Measurements from ENCODE around the gene EMX1. TPM values are rescaled to one million over a fixed set of nuclear protein-coding genes. Genes with fewer than 3 reads are reported as not detected.

The EMX1 gene
- total RNA-seq, 2 experiments from 2014 or later, result not detected

DNA sequence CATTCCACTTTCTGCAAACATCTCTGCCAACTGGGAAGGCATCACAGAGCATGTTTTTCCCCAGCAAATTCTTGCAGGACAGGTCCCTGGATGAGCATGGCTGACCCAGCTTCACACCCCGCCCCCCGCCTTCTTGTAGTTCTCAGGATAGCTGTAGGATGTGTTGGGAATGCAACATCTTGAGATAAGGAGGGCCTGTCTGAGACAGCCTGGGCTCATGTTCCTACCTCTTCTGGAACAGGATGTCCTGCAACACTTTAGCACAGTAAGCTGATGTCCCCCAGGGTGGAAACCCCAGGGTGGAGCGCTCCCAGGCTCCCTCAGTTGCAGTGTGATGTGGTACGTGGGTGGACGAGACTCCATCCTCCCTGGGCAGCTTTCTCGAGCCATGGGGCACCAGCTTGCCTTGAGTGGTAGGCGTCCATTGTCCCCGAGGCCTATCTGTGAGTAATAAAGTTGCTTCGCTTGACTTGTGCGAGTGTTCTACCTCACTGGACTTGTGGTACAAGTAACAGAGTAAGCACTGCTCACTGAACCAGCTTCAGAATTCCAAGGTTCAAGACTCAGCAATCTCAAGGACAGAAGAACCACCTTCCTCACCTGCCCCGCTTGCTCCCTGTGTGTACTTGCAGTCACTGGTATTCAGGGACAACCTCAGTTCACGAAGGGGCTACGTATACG is 48.6 kb downstream of the EMX1 start:
- H3K36me3 Mint-ChIP-seq (ENCODE audit: low read depth), result no peaks in the 10 kb centered on the region
- H3K9me3 Mint-ChIP-seq (ENCODE audit: insufficient read depth), result no peaks in the 10 kb centered on the region
- H3K27me3 Mint-ChIP-seq (ENCODE audit: low read depth), result no peaks in the 10 kb centered on the region
- ATAC-seq (no peak), DNase-seq (no peak)
- H3K4me3 Mint-ChIP-seq, result no peak overlapping the region
- H3K4me1 Mint-ChIP-seq (ENCODE audit: low read depth), result no peaks in the 10 kb centered on the region
- ChIA-PET CTCF (interaction anchor here (3.6 kb wide), 1 partner anchor 8 kb away, joined by 15 read pairs; no protein-coding TSS in a partner anchor), POLR2A (interaction anchor here (0.6 kb wide), 1 partner anchor 12 kb away, joined by 3 read pairs; no protein-coding TSS in a partner anchor)
- H3K27ac Mint-ChIP-seq, result no peak overlapping the region

DNA sequence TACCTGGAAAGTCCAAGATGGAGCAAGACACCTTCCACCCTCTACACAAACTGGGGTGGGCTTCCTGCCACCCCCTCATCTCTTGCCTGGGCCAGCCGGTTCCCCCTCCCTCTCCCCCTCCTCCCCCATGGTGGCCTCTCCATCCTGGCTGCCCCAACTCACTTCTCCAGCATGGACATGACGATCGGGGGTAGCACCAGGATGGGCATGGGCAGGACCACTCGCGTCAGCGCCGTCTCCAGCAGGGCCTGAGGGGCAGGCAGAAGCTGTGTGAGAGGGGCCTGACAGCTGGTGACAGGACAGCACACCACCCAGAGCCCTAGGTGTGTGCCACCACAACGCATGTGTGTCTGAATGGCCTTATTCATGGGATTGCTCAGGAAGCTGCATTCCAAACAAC is 51.0 kb downstream of the EMX1 start:
- no peaks in the 10 kb centered on the region for H3K27me3 Mint-ChIP-seq (ENCODE audit: low read depth)
- CTCF ChIA-PET, result interaction anchor here (11.1 kb wide), 1 partner anchor 74 kb away, joined by 251 read pairs; no protein-coding TSS in a partner anchor
- H3K4me3 Mint-ChIP-seq, result no peak overlapping the region
- POLR2A ChIA-PET, result no interaction called here
- no peak overlapping the region for H3K27ac Mint-ChIP-seq
- ATAC-seq (no peak), DNase-seq (no peak)
- no peaks in the 10 kb centered on the region for H3K36me3 Mint-ChIP-seq (ENCODE audit: low read depth)
- H3K4me1 Mint-ChIP-seq (ENCODE audit: low read depth), result no peaks in the 10 kb centered on the region
- no peaks in the 10 kb centered on the region for H3K9me3 Mint-ChIP-seq (ENCODE audit: insufficient read depth)

DNA sequence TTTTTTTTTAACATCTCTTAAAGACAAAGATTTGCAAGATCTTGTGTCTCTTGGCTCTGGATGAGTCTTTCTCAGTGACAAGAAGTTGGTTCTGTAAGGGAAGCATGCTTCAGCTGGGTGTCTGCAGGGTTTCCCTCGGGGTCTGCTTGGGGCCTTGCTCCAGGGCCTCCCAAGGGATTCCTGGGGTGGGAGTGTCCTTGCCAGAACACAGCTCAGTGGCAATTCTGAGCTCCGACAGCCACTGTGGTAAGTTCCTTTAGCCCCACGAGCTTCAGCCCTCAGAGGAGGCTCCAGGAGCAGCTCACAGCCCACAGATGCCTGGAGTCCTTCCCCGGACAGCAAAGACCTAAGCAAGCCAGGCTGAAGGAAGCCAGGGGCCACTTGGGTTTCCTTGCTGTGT is 52.4 kb downstream of the EMX1 start:
- ATAC-seq (no peak), DNase-seq (no peak)
- H3K27me3 Mint-ChIP-seq (ENCODE audit: low read depth), result peaks cover 2% of the 10 kb centered on the region
- H3K4me1 Mint-ChIP-seq (ENCODE audit: low read depth), result peaks cover 6% of the 10 kb centered on the region
- no peak overlapping the region for H3K27ac Mint-ChIP-seq
- H3K4me3 Mint-ChIP-seq, result no peak overlapping the region
- no peaks in the 10 kb centered on the region for H3K9me3 Mint-ChIP-seq (ENCODE audit: insufficient read depth)
- no peaks in the 10 kb centered on the region for H3K36me3 Mint-ChIP-seq (ENCODE audit: low read depth)
- ChIA-PET POLR2A (no interaction called here), CTCF (interaction anchor here (11.1 kb wide), 1 partner anchor 76 kb away, joined by 251 read pairs; no protein-coding TSS in a partner anchor)

DNA sequence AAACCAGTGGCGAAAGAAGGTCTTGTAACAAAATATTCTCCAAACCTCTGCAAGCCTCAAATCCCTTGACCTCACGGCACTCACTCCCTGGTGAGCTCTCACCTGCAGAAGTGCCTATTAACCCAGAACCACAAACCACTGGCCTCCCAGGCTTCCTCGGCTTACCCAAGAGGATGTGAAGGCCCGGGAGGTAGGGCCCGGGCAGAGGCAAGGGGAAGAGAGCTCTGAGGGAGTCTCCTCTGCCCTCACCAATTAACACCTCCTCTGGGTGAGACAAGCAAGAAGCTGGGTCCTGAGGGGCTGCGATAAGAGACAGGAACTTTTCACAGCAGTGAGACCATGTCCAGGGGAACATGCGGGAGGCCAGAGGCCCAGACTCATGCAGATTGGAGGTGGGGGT is 53.7 kb downstream of the EMX1 start:
- Mint-ChIP-seq H3K36me3 (ENCODE audit: low read depth) (no peaks in the 10 kb centered on the region), H3K4me3 (no peak overlapping the region), H3K27me3 (ENCODE audit: low read depth) (peaks cover 2% of the 10 kb centered on the region), H3K27ac (no peak overlapping the region), H3K4me1 (ENCODE audit: low read depth) (peaks cover 6% of the 10 kb centered on the region), H3K9me3 (ENCODE audit: insufficient read depth) (no peaks in the 10 kb centered on the region)
- ChIA-PET POLR2A (no interaction called here), CTCF (interaction anchor here (11.1 kb wide), 1 partner anchor 77 kb away, joined by 251 read pairs; no protein-coding TSS in a partner anchor)
- no peak for ATAC-seq
- DNase-seq, result no peak

DNA sequence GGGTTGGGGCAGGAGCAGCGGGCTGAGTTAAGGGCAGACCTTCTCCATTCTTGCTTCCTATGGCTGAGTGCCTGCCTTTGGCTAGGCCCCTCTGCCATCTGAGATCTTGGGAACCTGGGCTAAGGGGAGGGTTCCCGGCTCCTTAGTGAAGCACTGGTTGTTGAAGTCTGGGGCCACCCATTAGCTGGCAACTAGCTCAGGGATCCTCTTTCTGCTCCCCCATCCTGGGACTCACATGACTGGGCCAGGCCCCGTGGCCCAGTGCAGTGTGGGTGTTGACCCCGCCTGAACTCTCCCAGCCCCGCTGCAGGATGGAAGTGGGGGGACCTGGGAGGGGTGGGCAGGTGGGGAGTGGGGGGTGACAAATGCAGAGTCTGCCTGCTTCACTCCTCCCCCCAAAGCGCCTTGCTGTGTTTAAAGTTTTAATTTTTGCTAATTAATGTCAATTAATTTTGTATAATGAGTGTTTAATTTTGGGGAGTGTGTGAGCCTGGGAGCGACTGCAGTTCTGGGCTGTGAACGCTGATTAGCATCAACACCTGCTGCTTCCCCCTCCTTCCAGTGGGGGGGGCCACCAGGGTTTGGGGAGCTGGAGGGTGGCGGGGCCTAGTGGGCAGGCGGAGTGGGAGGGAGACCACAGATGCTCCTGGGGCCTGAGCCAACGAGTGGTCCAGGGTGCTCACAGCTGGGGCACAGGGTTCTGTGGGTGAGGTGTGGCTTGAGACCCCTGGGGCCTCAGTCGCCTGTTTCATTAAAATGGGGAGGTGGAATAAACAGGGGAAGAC is 55.2 kb downstream of the EMX1 start:
- Mint-ChIP-seq H3K4me3 (no peak overlapping the region), H3K9me3 (ENCODE audit: insufficient read depth) (no peaks in the 10 kb centered on the region), H3K36me3 (ENCODE audit: low read depth) (no peaks in the 10 kb centered on the region), H3K27ac (no peak overlapping the region), H3K4me1 (ENCODE audit: low read depth) (peaks cover 6% of the 10 kb centered on the region), H3K27me3 (ENCODE audit: low read depth) (peaks cover 2% of the 10 kb centered on the region)
- CTCF ChIA-PET, result interaction anchor here (1.1 to 11.1 kb wide), 11 partner anchors 9 to 189 kb away, joined by 3 to 251 read pairs (median 6); partner anchors contain the start of genes EMX1 and SFXN5
- ATAC-seq, result no peak
- POLR2A ChIA-PET, result no interaction called here
- DNase-seq, result no peak

DNA sequence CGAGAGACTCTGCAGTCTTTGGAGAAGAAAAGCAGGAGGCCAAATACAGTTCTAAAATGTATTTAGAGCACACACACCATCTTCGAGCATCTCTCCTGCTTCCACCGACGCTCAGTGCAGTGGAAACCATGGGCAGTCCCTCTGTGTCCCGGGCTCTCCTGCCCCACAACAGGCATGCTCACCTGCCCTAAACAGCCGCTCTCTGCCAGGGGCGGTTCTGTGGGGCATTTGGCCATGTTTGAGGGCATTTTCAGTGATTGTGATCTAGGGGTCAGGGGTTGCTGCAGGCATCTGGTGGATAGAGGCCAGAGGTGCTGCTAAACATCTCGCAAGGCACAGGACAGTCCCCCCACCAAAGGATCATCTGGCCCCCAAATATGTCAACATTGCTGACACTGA is 55.8 kb downstream of the EMX1 start:
- H3K27ac Mint-ChIP-seq, result no peak overlapping the region
- CTCF ChIA-PET, result interaction anchor here (0.8 to 11.1 kb wide), 21 partner anchors 9 to 1659 kb away, joined by 3 to 251 read pairs (median 5); partner anchors contain the start of genes EMX1, SFXN5 and SPR
- no peak overlapping the region for H3K4me3 Mint-ChIP-seq
- ATAC-seq (no peak), DNase-seq (no peak)
- no peaks in the 10 kb centered on the region for H3K9me3 Mint-ChIP-seq (ENCODE audit: insufficient read depth)
- peaks cover 6% of the 10 kb centered on the region for H3K4me1 Mint-ChIP-seq (ENCODE audit: low read depth)
- H3K27me3 Mint-ChIP-seq (ENCODE audit: low read depth), result peaks cover 2% of the 10 kb centered on the region
- H3K36me3 Mint-ChIP-seq (ENCODE audit: low read depth), result no peaks in the 10 kb centered on the region
- POLR2A ChIA-PET, result interaction anchor here (1.2 kb wide), 1 partner anchor 81 kb away, joined by 4 read pairs; no protein-coding TSS in a partner anchor

DNA sequence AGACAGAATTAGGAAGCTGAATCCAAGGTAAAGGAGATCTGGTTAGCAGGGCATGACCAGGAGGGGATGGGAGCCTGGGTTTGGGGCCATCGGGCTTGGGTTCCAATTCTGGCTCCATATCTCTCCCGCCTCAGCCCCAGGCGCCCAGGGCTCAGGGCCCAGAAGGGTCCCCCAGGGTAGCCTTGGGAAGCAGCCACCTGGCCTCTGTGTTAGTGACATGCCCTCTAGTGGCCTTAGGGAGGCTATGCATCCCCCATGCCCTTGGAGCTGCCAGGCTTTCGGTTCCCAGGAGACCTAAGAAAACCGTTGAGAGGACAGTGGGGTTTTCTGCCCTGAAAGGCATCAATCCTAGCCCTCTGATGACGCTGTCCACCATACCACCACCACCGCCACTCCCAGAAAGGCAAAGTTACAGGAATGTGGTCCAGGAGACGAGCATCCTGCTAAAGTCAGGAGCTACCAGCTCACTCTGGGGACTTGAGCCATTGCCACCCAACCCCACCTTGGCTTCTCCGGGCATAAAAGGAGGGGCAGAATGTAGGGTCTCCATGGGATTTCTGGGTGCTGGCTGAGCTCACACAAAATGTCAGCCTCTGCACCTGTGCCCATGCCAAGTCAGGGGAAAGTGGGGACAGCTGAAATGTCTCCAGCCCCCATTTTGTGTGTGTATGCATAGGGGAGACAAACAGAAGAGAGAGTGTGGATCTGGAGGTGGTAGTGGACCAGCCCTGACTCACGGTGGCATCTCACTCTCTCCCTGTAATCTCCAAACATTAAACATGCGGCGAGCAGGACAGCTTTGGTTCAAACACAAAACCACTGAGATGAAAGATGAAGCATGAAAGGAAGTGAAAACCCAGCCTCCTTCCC is 56.5 kb downstream of the EMX1 start:
- POLR2A ChIA-PET, result interaction anchor here (1.2 kb wide), 1 partner anchor 81 kb away, joined by 4 read pairs; no protein-coding TSS in a partner anchor
- no peaks in the 10 kb centered on the region for H3K9me3 Mint-ChIP-seq (ENCODE audit: insufficient read depth)
- DNase-seq (peak; percentile 62), ATAC-seq (peak; percentile 89)
- no peaks in the 10 kb centered on the region for H3K36me3 Mint-ChIP-seq (ENCODE audit: low read depth)
- H3K27me3 Mint-ChIP-seq (ENCODE audit: low read depth), result peaks cover 2% of the 10 kb centered on the region
- CTCF ChIA-PET, result interaction anchor here (0.5 to 11.1 kb wide), 36 partner anchors 10 to 1658 kb away, joined by 3 to 251 read pairs (median 4); partner anchors contain the start of genes EMX1, SFXN5 and SPR
- no peak overlapping the region for H3K27ac Mint-ChIP-seq
- H3K4me3 Mint-ChIP-seq, result no peak overlapping the region
- H3K4me1 Mint-ChIP-seq (ENCODE audit: low read depth), result peaks cover 6% of the 10 kb centered on the region

DNA sequence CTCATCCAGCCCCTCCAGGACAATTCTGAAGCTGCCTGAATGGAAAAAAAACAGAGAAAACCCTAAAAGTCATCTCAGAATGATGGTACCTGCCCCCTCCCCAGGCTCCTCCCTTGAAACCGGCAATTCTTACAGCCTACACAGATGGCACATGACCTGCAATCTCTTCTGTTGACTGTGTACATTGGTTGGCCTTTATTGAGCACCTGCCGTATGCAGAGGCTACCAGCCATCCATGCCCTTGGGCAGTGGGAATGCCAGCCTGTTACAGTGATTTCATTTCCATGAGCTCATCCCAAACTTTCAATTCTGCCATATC is 57.1 kb downstream of the EMX1 start:
- Mint-ChIP-seq H3K9me3 (ENCODE audit: insufficient read depth) (no peaks in the 10 kb centered on the region), H3K4me3 (no peak overlapping the region), H3K27ac (no peak overlapping the region), H3K36me3 (ENCODE audit: low read depth) (no peaks in the 10 kb centered on the region), H3K27me3 (ENCODE audit: low read depth) (peaks cover 2% of the 10 kb centered on the region), H3K4me1 (ENCODE audit: low read depth) (peaks cover 6% of the 10 kb centered on the region)
- POLR2A ChIA-PET, result interaction anchor here (1.2 kb wide), 1 partner anchor 82 kb away, joined by 4 read pairs; no protein-coding TSS in a partner anchor
- ATAC-seq (no peak), DNase-seq (no peak)
- CTCF ChIA-PET, result interaction anchor here (0.7 to 11.1 kb wide), 26 partner anchors 9 to 283 kb away, joined by 3 to 251 read pairs (median 5); partner anchors contain the start of genes EMX1 and SPR

DNA sequence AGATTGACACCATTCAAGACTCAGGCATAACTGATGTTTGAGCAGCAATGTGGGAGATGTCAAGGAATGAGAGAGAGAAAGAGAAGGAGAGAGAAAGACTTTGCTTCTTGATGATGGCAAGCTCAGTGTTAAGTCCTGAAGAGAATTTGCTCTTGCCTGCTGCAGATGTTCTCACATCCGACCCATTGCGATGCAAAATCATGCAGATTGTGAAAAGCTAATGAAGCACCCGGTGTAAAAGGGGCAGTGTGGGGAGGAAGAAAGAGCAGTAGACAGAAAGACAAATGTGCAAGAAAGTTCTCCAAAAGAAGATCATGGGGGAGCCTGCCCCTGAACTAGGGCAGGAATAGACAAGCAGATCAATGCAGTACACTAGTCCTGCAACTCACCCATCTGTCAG is 57.7 kb downstream of the EMX1 start:
- Mint-ChIP-seq H3K27me3 (ENCODE audit: low read depth) (peaks cover 2% of the 10 kb centered on the region), H3K4me1 (ENCODE audit: low read depth) (peaks cover 8% of the 10 kb centered on the region), H3K9me3 (ENCODE audit: insufficient read depth) (no peaks in the 10 kb centered on the region), H3K4me3 (no peak overlapping the region), H3K27ac (no peak overlapping the region), H3K36me3 (ENCODE audit: low read depth) (no peaks in the 10 kb centered on the region)
- CTCF ChIA-PET, result interaction anchor here (0.7 to 11.1 kb wide), 10 partner anchors 11 to 202 kb away, joined by 3 to 251 read pairs (median 16); partner anchors contain the start of gene SPR
- ATAC-seq, result no peak
- no peak for DNase-seq
- POLR2A ChIA-PET, result no interaction called here

DNA sequence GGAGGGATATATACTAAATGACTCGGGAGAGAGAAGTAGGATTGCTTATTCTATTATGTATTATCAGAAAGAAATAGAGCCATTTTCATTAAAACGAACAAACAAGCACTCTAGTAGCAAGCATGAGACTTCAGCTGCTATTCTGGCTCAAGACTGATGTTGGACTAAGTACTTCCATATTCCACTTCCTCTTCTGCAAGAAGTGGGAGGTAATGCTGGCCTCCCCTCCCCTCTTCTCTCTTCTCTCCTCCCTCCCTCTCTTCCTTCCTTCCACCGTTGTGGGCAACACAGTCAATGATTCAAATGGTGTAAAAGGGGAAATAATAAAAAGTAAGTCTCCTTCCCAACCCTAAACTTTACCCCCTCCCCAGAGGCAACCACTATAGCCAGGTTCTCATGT is 62.6 kb downstream of the EMX1 start:
- Mint-ChIP-seq H3K4me1 (ENCODE audit: low read depth) (peaks cover 5% of the 10 kb centered on the region), H3K27ac (no peak overlapping the region), H3K4me3 (no peak overlapping the region), H3K27me3 (ENCODE audit: low read depth) (no peaks in the 10 kb centered on the region), H3K9me3 (ENCODE audit: insufficient read depth) (no peaks in the 10 kb centered on the region), H3K36me3 (ENCODE audit: low read depth) (no peaks in the 10 kb centered on the region)
- ChIA-PET CTCF (interaction anchor here (1.2 to 1.3 kb wide), 2 partner anchors 14 to 87 kb away, joined by 5 to 6 read pairs; no protein-coding TSS in a partner anchor), POLR2A (interaction anchor here (0.6 kb wide), 1 partner anchor 258 kb away, joined by 3 read pairs; no protein-coding TSS in a partner anchor)
- no peak for DNase-seq
- no peak for ATAC-seq

All from activated CD8-positive, alpha-beta T cell treated with anti-CD3 and anti-CD28 coated beads, Interleukin-2, amount 10 ng/mL, durations not matched to agents 7 days and 5 days (primary cell).